HG02981 (cell line): ENCODE data around the gene PLCH2.

Experiments
- ATAC-seq: cut with Tn5 transposase; IDR thresholded peaks from one replicate; pipeline ENCODE4 v1.9.1; 2021; ENCODE audit warnings: mild to moderate bottlenecking, moderate library complexity; ENCODE audit not compliant: unreplicated experiment

PLCH2 gene, protein sequence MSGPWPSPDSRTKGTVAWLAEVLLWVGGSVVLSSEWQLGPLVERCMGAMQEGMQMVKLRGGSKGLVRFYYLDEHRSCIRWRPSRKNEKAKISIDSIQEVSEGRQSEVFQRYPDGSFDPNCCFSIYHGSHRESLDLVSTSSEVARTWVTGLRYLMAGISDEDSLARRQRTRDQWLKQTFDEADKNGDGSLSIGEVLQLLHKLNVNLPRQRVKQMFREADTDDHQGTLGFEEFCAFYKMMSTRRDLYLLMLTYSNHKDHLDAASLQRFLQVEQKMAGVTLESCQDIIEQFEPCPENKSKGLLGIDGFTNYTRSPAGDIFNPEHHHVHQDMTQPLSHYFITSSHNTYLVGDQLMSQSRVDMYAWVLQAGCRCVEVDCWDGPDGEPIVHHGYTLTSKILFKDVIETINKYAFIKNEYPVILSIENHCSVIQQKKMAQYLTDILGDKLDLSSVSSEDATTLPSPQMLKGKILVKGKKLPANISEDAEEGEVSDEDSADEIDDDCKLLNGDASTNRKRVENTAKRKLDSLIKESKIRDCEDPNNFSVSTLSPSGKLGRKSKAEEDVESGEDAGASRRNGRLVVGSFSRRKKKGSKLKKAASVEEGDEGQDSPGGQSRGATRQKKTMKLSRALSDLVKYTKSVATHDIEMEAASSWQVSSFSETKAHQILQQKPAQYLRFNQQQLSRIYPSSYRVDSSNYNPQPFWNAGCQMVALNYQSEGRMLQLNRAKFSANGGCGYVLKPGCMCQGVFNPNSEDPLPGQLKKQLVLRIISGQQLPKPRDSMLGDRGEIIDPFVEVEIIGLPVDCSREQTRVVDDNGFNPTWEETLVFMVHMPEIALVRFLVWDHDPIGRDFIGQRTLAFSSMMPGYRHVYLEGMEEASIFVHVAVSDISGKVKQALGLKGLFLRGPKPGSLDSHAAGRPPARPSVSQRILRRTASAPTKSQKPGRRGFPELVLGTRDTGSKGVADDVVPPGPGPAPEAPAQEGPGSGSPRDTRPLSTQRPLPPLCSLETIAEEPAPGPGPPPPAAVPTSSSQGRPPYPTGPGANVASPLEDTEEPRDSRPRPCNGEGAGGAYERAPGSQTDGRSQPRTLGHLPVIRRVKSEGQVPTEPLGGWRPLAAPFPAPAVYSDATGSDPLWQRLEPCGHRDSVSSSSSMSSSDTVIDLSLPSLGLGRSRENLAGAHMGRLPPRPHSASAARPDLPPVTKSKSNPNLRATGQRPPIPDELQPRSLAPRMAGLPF (N-terminal part only)

DNA sequence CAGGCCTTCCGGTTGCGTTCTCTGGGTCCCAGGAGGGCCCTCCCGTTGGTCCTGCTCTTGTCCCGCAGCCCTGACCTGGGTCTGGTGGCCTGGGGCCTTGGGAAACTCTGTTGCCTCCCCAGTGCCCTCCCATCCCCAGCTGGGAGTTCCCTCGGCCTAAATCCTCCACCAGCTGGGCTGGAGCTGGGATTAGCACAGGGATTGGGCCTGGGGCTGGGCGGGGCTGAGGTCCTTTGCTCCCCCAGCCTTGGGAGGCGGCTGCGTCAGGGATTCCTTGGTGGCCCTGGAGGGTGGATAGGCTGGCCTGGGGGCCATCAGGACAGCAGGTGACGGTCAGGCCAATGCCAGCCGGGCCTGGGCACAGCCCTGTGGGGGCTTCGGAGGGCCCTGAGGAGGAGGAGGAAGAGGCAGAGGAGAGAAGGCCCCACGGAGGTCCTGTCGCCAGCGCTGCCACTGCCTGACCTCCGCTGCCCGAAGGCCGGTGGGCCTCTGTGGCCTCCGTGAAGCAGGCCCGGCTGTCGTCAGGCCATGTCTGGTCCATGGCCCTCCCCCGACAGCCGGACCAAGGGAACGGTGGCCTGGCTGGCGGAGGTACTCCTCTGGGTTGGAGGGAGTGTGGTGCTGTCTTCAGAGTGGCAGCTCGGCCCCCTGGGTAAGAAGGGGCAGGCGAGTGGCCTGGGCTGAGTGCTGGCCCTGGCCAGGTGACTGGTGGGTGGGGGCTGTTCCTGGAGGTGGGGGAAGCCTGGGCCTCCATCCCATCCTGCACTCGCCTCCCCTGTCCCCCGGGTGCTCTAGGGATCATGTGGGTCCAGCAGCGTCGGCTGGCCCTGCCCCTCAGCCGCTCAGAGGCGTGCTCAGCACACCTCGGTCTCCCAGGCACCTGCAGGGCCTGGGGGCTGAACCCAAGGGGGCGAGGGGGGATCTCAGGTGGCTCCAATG, at the start of gene PLCH2:
Gene PLCH2 (plus strand): TSS at position 229 of the 939 bp plus-strand sequence. CDS start 300 bp downstream, at position 529.
- ATAC-seq: no peak

DNA sequence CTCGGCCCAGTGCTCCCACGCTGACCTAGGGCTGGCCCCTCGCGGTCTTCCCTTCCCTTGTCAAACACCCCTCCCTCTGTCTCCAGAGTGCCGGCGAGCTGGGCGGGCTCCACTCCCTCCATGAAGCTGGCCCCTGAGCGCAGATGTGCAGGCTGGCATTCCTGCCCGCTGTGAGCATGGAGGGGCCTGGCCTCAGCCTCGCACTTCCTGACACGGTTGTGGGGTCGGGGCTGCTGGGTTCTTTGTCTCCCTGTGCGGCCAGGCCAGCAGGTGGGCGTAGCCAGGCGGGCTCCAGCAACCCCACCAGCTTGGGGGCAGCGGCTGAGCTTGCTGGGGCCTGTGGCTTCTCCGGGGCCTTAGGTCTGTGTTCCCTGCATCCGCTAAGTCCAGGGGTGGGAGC, 49.5 kb upstream of the PLCH2 start:
- ATAC-seq: no peak

DNA sequence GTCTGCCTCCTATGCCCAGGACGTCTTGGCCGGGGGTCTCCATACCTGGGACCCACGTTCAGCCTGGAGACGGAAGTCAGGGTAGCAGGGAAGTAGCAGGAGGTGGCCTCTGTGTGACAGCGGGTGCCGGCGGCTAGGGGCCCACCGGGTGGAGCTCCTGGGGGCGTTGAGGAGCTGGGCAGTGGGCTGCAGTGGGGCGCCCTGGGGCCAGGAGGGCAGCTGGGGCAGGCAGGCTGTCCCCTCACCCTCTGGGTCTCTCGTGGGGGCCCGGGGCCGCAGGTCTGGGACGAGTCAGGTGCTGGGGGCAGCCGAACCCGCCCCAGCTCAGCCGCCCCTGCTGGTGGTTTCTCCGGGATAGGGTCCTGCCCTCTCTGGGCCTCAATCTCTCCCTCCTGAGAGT, 49.0 kb upstream of the PLCH2 start:
- ATAC-seq: no peak

DNA sequence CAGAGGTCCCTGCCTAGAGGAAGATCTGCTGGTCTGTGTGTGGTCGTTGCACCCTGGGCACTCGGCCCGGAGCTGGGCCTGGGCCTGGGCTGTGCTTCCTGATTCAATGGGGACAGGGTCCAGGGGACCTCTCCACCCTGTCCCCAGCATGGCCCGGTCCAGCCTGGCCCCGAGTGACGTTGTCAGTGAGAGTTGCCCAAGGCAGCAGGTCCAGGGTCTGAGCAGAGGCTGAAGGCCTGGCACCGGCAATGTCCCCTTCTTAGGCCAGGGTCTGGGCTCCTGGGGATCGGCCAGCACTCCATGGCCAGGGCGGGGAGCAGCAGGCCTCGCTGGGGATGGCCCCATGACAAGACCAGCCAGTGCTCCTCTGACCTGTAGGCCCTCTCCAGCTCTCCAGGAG, 48.1 kb upstream of the PLCH2 start:
- ATAC-seq: no peak

DNA sequence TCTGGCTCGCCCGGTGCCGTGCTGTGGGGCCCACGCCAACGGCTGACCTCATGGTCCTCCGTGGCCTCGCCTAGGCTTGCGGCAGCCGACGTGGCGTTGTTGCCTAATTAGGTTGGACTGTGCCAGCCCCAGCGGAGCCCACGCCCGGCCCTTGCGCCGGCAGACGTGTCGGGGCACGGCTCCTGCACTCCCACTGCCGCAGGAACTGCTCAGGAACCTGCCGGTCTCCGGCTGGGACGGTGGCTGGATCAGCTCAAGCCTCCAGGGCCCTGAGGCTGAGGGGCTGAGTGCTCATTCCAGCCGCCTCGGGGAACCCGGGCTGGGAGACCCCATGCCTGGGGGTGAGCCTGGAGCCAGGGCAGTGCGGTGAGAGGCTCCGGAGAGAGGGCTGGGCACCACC, 47.6 kb upstream of the PLCH2 start:
- ATAC-seq: no peak

DNA sequence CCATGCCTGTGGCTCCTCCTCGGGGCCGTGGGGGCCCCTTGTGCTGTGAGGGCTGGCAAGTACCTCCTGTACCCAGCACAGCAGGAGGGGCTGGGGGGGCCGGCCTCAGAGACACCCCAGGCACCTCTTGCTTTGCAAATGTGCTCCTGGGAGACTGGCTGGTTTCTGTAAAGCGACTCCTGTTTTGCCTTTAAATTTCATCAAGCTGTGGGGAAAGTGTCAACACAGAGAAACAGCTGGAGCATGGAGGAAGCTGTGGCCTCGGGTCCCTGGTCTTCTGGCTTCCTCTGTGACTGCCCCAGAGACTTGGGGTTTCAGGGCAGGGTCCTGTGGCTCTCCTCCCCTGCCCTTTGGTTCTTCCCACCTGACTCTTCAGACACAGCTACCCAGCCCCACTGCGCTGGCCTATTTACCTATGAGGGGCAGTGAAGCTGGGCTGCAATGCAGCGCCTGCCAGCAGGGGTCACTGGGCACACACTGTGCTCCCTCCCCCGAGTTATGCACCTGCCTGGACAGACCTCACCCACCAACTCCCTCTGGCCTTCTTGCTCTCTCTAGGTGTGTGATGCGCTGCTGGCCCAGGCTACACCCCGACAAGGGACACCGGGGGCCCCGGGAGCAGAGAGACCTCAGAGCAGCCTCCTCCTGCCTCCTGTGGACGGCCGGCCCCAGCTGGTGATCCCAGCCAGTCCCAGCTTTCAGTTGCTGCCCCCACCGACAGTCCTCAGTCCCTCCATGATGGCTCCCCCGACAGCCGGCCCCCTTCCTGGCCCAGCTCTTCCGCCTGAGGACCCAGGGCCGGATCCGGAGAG, 46.1 kb upstream of the PLCH2 start:
- ATAC-seq: no peak

DNA sequence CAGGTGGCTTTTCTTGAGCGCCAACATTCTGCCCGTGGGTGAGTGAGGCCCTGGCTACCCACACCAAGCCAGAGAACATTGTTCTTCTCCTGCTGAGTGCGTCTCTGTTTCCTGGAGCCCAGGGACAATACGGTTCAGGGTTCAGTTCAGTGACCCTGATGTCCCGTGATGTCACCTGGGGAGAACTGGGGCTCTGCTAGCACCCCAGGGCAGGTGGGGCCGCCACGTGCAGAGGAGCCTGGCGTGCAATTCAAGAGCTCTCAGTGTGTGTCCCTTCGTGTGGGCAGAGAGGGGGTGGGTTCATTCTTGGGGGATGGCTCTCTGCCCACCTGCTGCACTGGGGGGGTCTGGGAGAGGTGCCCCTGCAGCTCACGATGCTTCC, 45.5 kb upstream of the PLCH2 start:
- no peak for ATAC-seq

DNA sequence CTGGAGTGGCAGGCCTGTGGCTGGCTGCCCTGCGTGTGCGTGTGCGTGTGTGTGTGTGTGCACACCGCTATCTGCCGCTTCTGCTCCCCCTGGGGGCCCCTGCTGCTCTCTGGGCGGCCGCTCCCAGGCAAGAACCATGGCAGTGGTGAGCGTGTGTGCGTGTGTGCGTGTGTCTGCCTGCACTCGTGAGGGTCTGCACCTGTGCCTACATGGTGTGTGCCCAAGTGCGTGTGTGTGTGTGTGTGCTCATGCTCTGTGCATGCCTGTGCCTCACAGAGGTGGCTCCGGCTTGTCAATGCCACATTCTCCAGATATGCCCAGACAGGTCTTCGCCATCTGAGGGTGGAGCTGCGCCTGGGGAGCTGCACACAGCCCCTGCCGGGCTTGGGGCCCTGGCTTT, 45.0 kb upstream of the PLCH2 start:
- no peak for ATAC-seq

DNA sequence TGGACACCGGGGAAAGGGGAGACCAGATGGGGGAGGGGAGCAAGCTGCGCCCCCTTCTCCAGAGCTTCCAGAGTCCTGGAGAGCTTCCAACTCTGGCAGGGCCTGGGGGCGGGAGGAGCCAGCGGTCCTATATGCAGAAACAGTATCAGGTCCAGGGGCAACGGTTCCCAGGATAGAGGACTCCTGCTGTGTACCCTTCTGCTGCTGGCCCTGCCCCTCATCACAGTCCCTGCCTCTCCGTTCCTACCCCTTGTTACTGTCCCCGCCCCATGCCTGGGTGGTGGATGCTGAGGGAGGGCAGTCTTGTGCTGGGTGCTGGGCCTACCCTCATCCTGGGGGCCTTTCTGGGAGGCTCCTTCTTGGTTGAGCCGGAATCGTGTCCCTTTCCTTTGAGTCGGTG, 44.6 kb upstream of the PLCH2 start:
- ATAC-seq: no peak

DNA sequence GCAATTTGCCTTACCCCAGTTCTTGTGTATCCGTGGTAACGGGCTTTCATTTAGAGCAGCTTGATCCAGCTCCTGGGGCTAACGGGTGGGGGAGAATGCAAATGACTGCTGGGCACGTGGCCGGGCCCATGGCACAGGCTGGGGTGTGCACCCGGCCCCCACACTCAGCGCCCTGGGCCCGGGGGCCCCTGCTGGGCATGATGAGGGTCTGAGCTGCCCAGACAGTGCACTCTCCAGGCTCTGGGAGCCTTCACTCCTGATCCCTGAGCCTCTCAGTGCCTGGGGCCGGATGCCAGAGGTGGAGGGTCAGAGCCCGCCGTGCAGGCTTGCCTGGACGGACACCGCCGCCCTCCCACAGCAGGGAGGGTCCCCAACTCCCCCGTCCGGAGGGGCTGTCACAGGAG, 43.6 kb upstream of the PLCH2 start:
- no peak for ATAC-seq

DNA sequence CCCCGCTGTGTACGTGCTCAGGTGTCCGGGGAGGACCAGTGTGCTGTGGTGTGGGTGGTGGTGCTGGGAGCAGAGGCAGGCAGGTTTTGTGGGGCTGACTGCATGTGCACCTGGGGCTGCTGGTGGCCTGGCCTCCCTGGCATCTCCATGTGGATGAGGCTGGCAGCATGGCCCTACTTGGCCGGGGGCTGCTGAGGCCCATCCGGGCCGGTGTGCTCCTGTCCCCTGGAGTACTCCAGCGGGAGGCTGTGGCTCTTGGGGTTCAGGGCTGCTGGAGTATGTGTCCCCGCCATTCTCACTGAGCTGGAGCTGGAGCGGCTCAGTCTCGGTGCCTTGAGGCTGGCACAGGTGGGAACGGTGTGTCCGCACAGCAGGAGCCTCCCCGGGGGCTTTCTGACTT, 42.9 kb upstream of the PLCH2 start:
- no peak for ATAC-seq

DNA sequence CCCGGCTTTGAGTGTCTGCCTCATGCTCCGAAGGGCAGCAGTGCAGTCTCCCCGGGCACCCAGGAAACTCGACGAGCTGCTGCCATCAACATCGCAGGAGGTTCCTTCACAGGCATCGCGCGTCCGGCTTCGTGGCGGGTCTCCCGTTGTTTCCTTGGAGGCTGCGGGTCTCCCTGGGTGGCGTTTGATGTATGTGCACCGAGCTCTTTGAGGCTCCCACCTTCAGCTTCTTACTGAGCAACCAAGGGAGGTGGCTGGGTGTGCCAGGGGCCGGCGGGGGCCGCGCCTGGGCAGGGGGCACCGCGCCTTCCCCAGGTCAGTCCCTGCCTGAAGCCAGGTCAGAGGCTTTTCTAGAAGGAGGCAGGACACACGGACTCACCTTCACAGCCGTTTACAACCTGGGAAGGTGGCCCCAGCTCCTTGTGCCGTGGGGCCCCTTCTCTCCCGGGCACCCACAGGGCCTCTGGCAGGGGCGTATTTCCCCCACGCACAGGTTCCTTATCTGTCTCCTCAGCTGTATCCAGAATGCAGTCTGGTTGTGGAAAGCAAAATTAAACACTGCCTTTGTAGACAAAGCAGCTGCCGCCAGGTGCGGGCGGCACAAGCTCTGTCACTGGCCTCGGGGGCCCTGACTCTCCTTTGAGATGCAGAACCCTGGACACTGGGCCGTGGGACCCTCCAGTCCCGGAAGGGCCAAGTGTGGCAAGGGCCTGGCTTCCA, 42.0 kb upstream of the PLCH2 start:
- ATAC-seq: no peak

DNA sequence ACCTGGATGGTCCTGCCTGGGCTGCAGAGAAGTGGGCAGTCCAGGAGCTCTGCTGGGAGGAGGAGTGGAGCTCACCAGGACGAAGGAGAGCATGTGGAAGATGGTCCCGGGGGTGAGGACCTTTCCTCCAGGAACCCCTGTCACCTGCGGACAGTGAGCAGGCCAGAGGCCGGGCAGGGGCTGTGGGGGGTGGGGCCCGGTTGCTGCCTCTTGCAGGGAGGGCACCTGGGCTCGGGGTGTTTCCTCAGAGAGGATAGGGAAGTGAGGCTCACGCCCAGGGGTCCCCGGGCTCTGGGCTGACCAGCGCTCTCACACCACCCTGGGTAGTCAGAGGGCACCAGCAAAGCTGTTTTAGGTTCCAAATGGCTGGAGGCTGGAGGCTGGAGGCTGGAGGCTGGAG, 41.0 kb upstream of the PLCH2 start:
- ATAC-seq: no peak

DNA sequence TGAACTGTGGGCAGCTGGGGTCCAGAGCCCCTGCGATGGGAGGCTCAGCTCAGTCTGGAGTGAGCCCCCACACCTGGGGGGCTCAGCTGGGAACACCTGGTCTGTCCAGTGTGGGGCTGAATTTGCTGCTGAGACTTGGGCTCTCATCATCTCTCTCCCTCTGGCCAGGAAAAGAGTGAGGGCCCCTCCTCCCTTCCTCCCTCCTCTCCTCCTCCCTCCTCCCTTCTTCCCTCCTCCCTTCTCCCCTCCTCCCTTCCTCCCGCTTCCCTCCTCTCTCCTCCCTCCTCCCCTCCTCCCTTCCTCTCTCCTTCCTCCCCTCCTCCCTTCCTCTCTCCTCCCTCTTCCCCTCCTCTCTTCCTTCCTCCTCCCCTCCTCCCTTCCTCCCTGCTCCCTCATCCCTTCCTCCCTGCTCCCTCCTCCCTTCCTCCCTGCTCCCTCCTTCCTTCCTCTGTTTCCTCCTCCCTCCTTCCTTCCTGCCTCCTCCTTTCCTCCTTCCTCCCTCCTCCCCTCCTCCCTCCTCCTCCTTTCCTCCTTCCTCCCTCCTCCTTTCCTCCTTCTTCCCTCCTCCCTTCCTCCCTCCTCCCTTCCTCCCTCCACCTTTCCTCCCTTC, 40.2 kb upstream of the PLCH2 start:
- ATAC-seq: no peak

DNA sequence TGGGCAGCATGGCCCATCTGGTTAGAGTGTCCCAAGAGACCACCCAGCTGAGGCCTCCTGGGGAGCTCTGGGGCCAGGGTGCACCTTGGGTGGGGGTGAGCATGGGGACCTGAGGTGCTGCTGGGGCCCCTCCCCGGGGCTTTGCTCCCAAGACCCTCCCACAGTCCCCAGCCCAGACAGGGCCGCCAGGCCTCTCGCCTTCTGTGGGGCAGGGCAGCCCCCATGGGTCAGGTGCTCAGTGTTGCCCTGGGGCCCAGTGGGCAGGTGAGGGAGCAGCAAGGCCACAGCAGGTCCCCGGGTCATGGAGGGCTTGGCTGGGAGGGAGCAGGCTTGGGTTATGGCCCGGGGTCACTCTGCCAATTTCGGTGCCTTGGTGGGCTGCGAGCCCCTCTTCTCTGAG, 39.2 kb upstream of the PLCH2 start:
- ATAC-seq: no peak

DNA sequence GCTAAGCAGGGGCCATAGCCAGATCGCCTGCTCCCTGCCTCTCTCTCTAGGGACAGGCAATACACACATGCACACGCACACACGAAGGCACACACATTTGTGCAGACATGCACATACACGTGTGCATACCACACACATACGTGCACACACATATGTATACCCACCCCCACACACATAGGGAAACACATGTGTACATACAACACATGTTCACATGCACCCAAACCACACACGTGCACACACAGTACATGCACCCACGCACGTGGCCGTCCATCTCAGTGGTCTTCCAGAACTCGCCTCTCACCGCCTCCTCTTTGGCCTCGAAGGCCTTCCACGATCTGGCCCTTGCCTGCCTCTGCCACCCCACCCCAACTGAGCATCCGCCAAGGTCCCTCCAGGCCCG, 38.5 kb upstream of the PLCH2 start:
- no peak for ATAC-seq

DNA sequence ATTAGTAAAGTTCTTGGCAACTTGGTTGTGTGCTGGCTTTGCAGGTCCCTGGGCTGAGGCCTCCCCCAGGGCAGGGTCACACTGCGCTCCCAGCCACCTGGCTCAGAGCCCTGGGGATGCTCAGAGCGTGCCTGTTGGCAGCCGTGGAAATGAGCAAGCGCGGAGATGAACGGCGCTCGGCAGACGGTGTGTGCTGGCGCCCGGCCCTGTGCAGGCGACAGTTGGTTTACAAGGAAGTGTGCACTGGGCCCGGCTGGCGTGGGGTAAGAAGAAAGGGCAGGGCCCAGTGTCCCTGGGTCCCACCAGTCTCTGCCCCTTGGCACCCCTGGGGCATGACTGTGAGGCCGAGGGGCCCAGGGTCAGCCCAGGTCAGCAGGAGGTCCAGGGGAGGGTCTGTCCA, 38.1 kb upstream of the PLCH2 start:
- no peak for ATAC-seq

DNA sequence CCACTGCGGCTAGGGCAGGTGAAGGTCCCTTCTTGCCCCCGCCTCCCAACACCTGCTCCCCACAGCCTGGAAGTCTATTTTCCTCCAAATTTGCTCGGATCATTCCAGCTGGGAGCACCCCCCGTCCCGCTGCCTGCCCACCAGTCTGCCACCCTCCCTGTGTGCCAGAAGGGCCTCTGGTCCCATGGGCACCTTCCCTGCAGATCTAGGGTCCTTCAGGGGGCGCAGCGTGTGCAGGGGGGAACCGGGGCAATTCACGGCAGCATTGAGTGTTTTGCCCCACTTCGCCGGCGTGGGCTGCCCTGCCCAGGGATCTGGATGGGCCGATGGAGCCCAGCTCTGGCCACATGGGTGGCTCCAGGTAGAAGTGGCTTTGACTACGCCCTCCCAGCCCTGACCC, 37.4 kb upstream of the PLCH2 start:
- ATAC-seq: no peak
